Measurements from ENCODE around the gene RPS19.
"Not testable (repeated sequence)": the region's sequence is repeated elsewhere in the genome, so short reads cannot be mapped to it uniquely, and the experiment has no call there.

Gene RPS19

DNA sequence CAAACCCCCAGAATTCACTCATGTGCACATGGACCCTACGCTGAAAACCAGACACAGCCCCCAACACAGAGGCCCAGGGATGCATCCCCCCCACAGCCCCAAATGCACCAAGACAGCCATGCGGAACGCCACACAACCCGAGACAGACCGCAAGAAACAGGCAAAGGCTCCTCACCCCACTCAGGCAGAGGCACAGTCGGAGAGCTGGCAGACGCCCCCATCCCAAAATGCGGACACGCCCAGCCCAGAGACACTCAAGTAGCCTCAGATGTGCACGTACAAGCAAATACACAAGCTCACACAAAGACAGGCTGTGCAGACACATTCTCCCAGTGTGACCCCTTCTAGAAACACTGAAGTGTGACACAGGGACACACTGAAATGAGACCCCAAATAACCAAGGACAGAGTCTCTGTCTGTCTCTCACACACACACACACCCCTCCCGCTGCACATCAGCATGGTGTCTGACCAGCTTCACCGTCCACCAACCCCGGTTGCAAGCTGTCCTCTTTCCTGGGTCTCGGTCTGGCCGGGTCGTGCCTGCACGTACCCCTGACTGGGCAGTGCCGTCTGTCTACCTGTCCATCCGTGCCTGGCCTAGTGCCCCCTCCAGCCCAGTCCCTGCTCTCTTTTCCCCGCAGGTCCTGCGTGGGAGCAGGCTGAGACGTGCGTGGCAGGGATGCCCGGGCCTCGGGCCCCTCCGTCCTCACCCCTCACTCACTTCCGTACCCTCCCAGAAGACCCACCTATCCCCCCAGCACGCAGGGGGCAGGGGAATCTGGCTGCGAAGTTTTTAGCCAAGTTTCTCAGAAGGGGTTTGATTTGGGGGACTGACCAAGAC, 52.1 kb downstream of the RPS19 start:
- no peak overlapping the region for H3K4me3 ChIP-seq (ENCODE audit: control insufficient read depth, low read depth, low read length)
- TF ChIP-seq, protein P1, sequence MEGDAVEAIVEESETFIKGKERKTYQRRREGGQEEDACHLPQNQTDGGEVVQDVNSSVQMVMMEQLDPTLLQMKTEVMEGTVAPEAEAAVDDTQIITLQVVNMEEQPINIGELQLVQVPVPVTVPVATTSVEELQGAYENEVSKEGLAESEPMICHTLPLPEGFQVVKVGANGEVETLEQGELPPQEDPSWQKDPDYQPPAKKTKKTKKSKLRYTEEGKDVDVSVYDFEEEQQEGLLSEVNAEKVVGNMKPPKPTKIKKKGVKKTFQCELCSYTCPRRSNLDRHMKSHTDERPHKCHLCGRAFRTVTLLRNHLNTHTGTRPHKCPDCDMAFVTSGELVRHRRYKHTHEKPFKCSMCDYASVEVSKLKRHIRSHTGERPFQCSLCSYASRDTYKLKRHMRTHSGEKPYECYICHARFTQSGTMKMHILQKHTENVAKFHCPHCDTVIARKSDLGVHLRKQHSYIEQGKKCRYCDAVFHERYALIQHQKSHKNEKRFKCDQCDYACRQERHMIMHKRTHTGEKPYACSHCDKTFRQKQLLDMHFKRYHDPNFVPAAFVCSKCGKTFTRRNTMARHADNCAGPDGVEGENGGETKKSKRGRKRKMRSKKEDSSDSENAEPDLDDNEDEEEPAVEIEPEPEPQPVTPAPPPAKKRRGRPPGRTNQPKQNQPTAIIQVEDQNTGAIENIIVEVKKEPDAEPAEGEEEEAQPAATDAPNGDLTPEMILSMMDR (conservative IDR thresholded peaks at IDR 0.05; ENCODE audit: control insufficient read depth, insufficient read depth, low read depth, low read length) = no peak
- DNase-seq (ENCODE audit: low read depth) = no peak

DNA sequence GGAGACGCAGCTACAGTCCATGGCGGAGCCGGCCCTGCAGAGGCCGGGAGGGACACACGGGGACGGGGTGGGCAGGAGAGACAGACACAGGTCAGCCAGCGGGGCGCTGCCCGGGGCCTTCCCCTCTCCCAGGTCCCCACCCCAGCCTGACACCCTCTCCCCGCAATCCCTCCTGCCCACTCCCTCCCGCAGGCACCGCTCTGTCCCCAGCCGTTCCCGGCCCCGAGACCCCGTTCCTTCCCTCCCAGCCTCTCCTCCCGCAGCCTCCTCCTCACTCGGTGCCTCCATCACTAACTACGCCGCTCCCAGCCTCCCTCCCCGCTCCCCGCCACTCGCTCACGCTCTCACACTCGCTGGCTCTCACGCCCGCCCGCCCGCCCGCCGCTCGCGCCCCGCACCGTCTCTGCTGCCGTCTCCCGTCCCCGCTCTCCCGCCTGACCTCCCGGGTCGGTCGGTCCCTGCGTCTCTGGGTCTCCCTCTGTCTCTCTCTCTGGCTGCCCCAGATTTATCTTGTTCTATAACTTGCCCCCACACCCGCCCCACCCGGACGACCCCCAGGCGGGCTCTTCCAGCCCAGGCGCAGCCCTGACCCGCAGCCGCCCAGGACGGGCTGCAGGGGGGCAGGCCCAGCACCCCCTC, 53.0 kb downstream of the RPS19 start:
- H3K4me3 ChIP-seq (ENCODE audit: control insufficient read depth, low read depth, low read length) = no peak overlapping the region
- no peak for DNase-seq (ENCODE audit: low read depth)
- TF ChIP-seq, protein P1 (conservative IDR thresholded peaks at IDR 0.05; ENCODE audit: control insufficient read depth, insufficient read depth, low read depth, low read length) = no peak

DNA sequence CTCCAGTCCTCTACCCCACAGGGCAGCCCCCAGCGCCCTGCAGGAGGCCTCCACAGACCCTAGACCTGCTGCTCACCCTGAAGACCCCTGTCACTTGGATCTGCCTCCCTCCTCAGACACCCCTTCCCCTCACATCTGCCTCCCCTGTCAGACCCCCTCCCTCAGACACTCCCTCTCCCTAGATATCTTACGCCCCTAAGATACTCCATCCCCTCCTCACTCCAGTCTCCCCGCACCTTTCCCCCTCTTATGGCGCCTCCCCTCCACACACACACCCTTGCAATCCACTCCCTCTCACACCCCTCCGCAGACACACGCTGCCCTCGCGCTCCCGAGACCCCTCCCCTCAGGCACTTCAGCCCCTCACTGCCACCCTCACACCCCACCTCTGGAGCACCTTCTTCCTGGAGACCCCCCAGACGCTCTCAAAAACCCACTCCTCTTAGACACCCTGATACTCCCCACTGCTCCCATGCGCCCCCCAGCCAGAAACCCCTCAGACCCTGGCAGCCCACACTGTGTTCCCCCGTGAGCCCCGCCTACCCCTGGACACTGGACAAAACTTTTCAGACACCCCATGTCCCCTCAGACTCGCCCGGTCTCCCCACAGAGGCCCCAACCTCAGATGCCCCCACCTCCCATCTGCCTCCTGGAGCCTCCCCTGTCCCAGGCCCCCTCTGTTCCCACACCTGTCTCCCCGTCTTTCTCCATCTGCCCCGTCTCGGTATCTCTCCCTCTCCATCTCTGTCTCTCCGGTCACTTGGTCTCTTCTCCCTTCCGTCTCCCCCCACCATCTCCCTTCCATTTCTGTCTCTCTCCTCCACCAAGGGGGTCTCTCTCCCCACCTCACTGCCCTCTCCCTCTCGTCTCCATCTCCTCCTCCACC, 53.7 kb downstream of the RPS19 start:
- TF ChIP-seq, protein P1 (conservative IDR thresholded peaks at IDR 0.05; ENCODE audit: control insufficient read depth, insufficient read depth, low read depth, low read length) = no peak
- DNase-seq (ENCODE audit: low read depth) = no peak
- no peak overlapping the region for H3K4me3 ChIP-seq (ENCODE audit: control insufficient read depth, low read depth, low read length)

DNA sequence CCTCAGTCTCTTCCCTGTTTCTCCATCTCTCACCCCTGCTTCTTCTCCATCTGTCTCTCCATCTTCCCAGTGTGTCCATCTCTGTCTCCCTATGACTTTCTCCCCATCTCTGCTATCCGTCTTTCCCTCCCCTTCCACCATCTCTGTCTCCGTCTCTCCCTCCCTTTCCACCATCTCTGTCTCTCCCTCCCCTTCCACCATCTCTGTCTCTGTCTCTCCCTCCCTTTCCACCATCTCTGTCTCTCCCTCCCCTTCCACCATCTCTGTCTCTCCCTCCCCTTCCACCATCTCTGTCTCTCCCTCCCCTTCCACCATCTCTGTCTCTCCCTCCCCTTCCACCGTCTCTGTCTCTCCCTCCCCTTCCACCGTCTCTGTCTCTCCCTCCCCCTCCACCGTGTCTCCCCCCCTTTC, 54.4 kb downstream of the RPS19 start:
- not testable (repeated sequence) for H3K4me3 ChIP-seq (ENCODE audit: control insufficient read depth, low read depth, low read length); DNase-seq (ENCODE audit: low read depth)

DNA sequence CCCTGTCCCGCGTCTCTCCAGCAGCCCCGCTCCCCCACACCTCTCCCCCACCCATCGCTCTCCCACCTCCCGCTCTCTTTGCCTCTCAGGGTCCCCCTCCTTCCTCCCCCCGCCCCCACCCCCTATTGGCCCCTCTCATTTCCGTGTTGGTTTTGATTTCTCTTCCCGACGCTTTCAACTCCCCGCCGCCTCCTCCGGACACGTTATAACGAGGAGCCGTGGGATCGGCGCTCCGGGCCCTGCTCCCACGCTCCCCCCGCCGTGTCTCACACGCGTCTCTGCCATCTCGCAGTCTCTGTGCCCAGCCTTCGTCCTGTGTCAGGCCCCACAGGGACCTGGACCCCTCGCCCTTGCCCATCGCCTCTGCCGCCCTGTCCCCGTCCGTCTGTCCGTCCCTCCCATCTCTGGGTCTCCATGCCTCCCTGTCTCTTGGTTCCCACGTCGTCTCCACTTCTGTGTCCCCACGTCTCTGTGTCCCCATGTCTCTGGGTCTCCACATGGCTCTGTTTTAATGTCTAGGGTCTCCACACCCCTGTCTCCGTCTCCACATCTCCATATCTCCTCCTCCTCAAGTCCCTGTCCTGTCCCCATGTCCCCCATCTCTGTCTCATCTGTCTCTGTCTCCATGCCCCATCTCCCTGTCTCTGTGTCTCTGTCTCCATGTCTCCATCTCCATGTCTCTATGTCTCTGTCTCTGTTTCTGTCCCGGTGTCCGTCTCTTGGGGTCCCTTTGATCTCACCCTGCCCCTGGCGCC, 55.1 kb downstream of the RPS19 start:
- no peak overlapping the region for H3K4me3 ChIP-seq (ENCODE audit: control insufficient read depth, low read depth, low read length)
- DNase-seq (ENCODE audit: low read depth) = no peak
- TF ChIP-seq, protein P1 (conservative IDR thresholded peaks at IDR 0.05; ENCODE audit: control insufficient read depth, insufficient read depth, low read depth, low read length) = no peak

DNA sequence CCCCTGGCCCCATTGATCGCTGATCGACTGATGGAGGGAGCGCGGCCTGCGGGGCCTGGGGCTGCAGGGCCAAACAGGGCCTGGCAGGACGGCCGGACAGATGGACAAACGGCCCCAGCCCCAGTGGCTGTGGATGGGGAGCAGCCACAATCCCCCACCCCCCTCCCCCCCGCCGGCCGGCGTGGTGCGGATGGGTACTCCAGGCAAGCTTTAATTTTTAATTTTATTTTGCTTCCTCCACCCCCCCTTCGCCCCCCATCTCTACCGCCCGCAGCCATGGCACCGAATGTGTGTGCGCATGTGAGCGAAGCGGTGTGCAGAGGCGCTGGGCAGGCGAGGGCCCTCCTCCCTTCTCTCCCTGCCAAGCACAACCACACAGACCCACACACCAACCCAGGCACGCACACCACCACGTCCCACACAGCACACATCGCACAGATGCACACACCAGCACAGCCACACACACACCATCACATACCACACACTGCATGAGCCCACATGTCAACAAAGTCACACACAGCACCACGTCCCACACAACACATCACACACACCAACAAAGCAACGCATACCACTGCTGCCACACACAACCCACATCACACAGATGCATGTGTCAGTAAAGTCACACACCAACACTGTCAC, 55.8 kb downstream of the RPS19 start:
- TF ChIP-seq, protein P1 (conservative IDR thresholded peaks at IDR 0.05; ENCODE audit: control insufficient read depth, insufficient read depth, low read depth, low read length) = no peak
- H3K4me3 ChIP-seq (ENCODE audit: control insufficient read depth, low read depth, low read length) = no peak overlapping the region
- no peak for DNase-seq (ENCODE audit: low read depth)
